ENCODE results near the gene TWIST2.

- TF ChIP-seq, protein P1, sequence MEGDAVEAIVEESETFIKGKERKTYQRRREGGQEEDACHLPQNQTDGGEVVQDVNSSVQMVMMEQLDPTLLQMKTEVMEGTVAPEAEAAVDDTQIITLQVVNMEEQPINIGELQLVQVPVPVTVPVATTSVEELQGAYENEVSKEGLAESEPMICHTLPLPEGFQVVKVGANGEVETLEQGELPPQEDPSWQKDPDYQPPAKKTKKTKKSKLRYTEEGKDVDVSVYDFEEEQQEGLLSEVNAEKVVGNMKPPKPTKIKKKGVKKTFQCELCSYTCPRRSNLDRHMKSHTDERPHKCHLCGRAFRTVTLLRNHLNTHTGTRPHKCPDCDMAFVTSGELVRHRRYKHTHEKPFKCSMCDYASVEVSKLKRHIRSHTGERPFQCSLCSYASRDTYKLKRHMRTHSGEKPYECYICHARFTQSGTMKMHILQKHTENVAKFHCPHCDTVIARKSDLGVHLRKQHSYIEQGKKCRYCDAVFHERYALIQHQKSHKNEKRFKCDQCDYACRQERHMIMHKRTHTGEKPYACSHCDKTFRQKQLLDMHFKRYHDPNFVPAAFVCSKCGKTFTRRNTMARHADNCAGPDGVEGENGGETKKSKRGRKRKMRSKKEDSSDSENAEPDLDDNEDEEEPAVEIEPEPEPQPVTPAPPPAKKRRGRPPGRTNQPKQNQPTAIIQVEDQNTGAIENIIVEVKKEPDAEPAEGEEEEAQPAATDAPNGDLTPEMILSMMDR (conservative IDR thresholded peaks at IDR 0.05) = no peak
- TF ChIP-seq EZH2 (IDR thresholded peaks at IDR 0.05; ENCODE audit: low read depth) = no peak
Observed at GRCh38 chr2:238939521-238940403, 91.9 kb downstream of the TWIST2 start.
